K562 (cell line): ENCODE measurements around the gene HIPK2. TPM values are rescaled to one million over a fixed set of nuclear protein-coding genes. Genes with fewer than 3 reads are reported as not detected.

Experiments used
- ATAC-seq: fragments of 200-7000 bp; cut with Tn5 transposase; 3 replicates; pipeline ENCODE4 v1.9.1; 2020; ENCODE audit warnings: moderate library complexity
- BruUV-seq: library from RNA; stranded (reverse); fragments of 400-500 nt; replicated peaks from 2 replicates; lab custom pipeline; 2021; lab: Mats Ljungman, UMichigan
- CTCF ChIA-PET: fragments of 300-600 bp; formaldehyde crosslinking; extraction: SDS; loops from one replicate; lab custom pipeline; 2021; ENCODE audit warnings: low intra/inter-chr PET ratio; lab: Yijun Ruan, JAX
- POLR2A ChIA-PET: fragments of 300-600, 350-650 bp; sonication (Branson Sonifier 250); formaldehyde crosslinking; extraction: SDS; loops from one replicate; lab custom pipeline; 2021; ENCODE audit warnings: antibody characterized with exemption, inconsistent platforms; lab: Yijun Ruan, JAX
- DNase-seq, 4 experiments: peaks; one replicate each; pipeline versions ENCODE4 v3.0.0 to v3.0.0-alpha.2; 2011 to 2018; ENCODE audit warnings: low spot score in 3 of 4, mixed read lengths in 3 of 4; ENCODE audit errors: extremely low read depth in 1 of 4
- FAIRE-seq: peaks from 2 replicates; lab custom pipeline; 2011; peaks lifted over from hg19 to GRCh38; lab: Jason Lieb, UNC
- H2AFZ ChIP-seq: 2 replicates; pipeline ENCODE4 v1.6.0; 2011; ENCODE audit warnings: low read depth, low read length, control low read depth, inconsistent platforms
- H3K27ac ChIP-seq: fragments of 200-600 bp; 3 replicates; pipeline ENCODE4 v1.8.0; 2011; ENCODE audit warnings: low read depth, mild to moderate bottlenecking, control low read depth, inconsistent platforms, low read length, moderate library complexity, mixed read lengths; ENCODE audit errors: extremely low read depth
- H3K27me3 ChIP-seq, 2 experiments: fragments of 300-600 bp in 1 of 2; 2 replicates in 1 of 2; 3 replicates in 1 of 2; pipeline versions ENCODE4 v1.6.0 to v1.8.0; 2011; ENCODE audit warnings: inconsistent platforms in 2 of 2, low read length in 2 of 2, mild to moderate bottlenecking in 1 of 2, mixed read lengths in 1 of 2, moderate library complexity in 1 of 2; ENCODE audit not compliant: control insufficient read depth in 2 of 2, insufficient read depth in 2 of 2
- H3K36me3 ChIP-seq: fragments of 300-600 bp; 3 replicates; pipeline ENCODE4 v1.8.0; 2011; ENCODE audit warnings: mild to moderate bottlenecking, low read length, inconsistent platforms; ENCODE audit not compliant: control insufficient read depth, insufficient read depth
- H3K4me1 ChIP-seq, 2 experiments: fragments of 200-600 bp in 1 of 2; replicated peaks in 1 of 2; 2 replicates in 1 of 2; 3 replicates in 1 of 2; pipeline versions ENCODE4 v1.5.1 to v1.8.0; 2011; ENCODE audit warnings: inconsistent platforms in 2 of 2, low read length in 2 of 2, mild to moderate bottlenecking in 1 of 2, mixed read lengths in 1 of 2, moderate library complexity in 1 of 2; ENCODE audit not compliant: control insufficient read depth in 2 of 2, insufficient read depth in 2 of 2
- H3K4me2 ChIP-seq: 2 replicates; pipeline ENCODE4 v1.6.1; 2011; ENCODE audit warnings: low read length, control low read depth, inconsistent platforms, mixed read lengths; ENCODE audit not compliant: insufficient read depth
- H3K4me3 ChIP-seq: fragments of 200-600 bp; sonication (generic), shearing (Covaris generic); 2 replicates; pipeline ENCODE4 v1.5.1; 2016; ENCODE audit warnings: control low read depth, inconsistent platforms
- H3K79me2 ChIP-seq: fragments of 200-600 bp; 3 replicates; pipeline ENCODE4 v1.8.0; 2011; ENCODE audit warnings: low read length, inconsistent platforms; ENCODE audit not compliant: control insufficient read depth, insufficient read depth
- H3K9ac ChIP-seq, 2 experiments: 2 replicates each; pipeline versions ENCODE4 v1.6.0 to v1.6.1; 2011; ENCODE audit warnings: low read depth in 2 of 2, low read length in 2 of 2, control low read depth in 1 of 2, inconsistent platforms in 1 of 2, mild to moderate bottlenecking in 1 of 2, mixed read lengths in 1 of 2; ENCODE audit not compliant: insufficient read depth in 1 of 2
- H3K9me1 ChIP-seq: one replicate; pipeline ENCODE4 v1.6.0; 2011; ENCODE audit warnings: inconsistent platforms, mild to moderate bottlenecking, low read length, moderate library complexity; ENCODE audit not compliant: control insufficient read depth, insufficient read depth
- H3K9me3 ChIP-seq: replicated peaks from 2 replicates; pipeline ENCODE4 v1.5.1; 2011; ENCODE audit warnings: low read depth, low read length, inconsistent platforms; ENCODE audit not compliant: control insufficient read depth, insufficient read depth
- H4K20me1 ChIP-seq: replicated peaks from 2 replicates; pipeline ENCODE4 v1.6.1; 2011; ENCODE audit warnings: low read length, inconsistent platforms, mixed read lengths; ENCODE audit not compliant: control insufficient read depth, insufficient read depth
- IFI16 ChIP-seq: fragments of 250-450 bp; sonication (Bioruptor Pico); IDR thresholded peaks from 2 replicates; pipeline ENCODE4 v2.1.2; 2022; ENCODE audit warnings: mild to moderate bottlenecking, inconsistent platforms
- MEIS2 ChIP-seq: fragments of 450-650 bp; IDR thresholded peaks from 2 replicates; pipeline ENCODE4 v1.6.1; 2014; ENCODE audit warnings: mild to moderate bottlenecking; ENCODE audit not compliant: partially characterized antibody
- ZC3H8 ChIP-seq: fragments of 450-650 bp; IDR thresholded peaks from 2 replicates; pipeline ENCODE4 v1.6.1; 2017
- ZNF3 ChIP-seq: fragments of 250-450 bp; sonication (Bioruptor Pico); IDR thresholded peaks from 2 replicates; pipeline ENCODE4 v1.5.0; 2021; ENCODE audit warnings: mild to moderate bottlenecking, moderate library complexity
- ZNF311 ChIP-seq: fragments of 250-450 bp; sonication (Bioruptor Pico); IDR thresholded peaks from 2 replicates; pipeline ENCODE4 v1.4.0; 2020; ENCODE audit warnings: mild to moderate bottlenecking, moderate library complexity
- WGBS: fragments of 100-300 bp; shearing (Covaris generic); methylation state at CpG from one replicate; pipeline ENCODE4 v1.1.6; 2016; ENCODE audit warnings: low coverage, mixed read lengths; ENCODE audit not compliant: insufficient coverage; ENCODE audit errors: missing lambda C conversion rate; 5-methylcytosine and 5-hydroxymethylcytosine counted together
- in situ Hi-C: fragments of 300-500 bp; cut with MboI; formaldehyde crosslinking; loops from 4 replicates; pipeline ENCODE4 v1.15.0; 2018; ENCODE audit warnings: inconsistent platforms, mixed read lengths
- intact Hi-C: fragments of 100-400 bp; cut with micrococcal nuclease; formaldehyde crosslinking; loops from 2 replicates; pipeline ENCODE4 v1.14.2; 2022
- polyA plus RNA-seq, 8 experiments: library from polyadenylated mRNA; depleted of rRNA in 4 of 8; stranded (reverse) in 5 of 8; unstranded in 3 of 8; fragments of >200 nt; fragmentation: Nextera tagmentation in 2 of 8; fragmentation: Illumina TruSeq in 1 of 8; extraction: Ambion mirVana in 2 of 8; extraction: Trizol in 1 of 8; gene quantifications; 2 replicates each; pipeline versions ENCODE4 v1.2.1 to v1.2.3, GENCODE V29; 2011 to 2014; ENCODE audit warnings: inconsistent platforms in 1 of 8, missing spikeins in 1 of 8
- total RNA-seq, 7 experiments: library from RNA; depleted of rRNA in 6 of 7; stranded (reverse); fragments of >200 nt in 6 of 7; fragmentation: Illumina TruSeq in 2 of 7; extraction: Trizol in 2 of 7; gene quantifications; 2 replicates each; pipeline versions ENCODE4 v1.2.1 to v1.2.3, GENCODE V29; 2011 to 2021; ENCODE audit warnings: low replicate concordance in 1 of 7

HIPK2 gene
- total and polyA plus RNA-seq, 9 of the 15 experiments (the other 6 are each of a cell fraction or from before 2014, with no cell fraction given): 0.69 to 19.8 (median 5.1) TPM

DNA sequence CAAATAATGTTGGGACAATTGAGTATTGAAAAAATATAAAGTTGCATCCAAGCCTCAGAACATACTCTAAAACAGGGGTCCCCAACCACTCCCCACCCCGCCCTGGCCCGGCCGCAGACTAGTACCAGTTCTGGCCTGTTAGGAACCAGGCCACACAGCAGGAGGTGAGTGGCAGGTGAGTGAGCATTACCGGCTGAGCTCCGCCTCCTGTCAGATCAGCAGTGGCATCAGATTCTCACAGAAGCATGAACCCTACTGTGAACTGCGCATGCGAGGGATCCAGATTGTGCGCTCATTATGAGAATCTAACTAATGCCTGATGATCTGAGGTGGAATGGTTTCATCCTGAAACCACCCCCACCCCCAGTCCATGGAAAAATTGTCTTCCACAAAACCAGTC is 19.4 kb downstream of the HIPK2 start (continued):
- TF ChIP-seq ZNF3 (no peak), MEIS2 (peak; percentile 18)
- TF ChIP-seq, all 486 proteins: peak for 4

DNA sequence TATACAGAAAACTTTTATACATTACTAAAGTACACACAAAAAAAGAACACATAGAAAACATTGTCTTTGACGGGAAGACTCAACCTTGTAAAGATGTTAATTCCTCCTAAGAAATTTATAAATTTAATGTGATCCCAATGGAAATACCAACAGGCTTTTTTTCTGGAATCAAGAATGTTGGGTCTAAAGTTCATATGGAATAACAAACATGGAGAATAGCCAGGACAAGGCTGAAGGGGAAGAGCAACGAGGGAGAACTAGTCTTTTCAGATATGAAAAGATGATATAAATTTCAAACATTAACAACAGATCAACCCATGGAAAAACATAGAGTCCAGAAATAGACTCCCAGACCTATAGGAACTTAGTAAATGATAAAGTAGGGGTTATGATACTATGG is 19.8 kb downstream of the HIPK2 start:
- H3K4me3 ChIP-seq: no peak overlapping the region
- H3K9me1 ChIP-seq: no peaks in the 10 kb centered on the region
- no peak for FAIRE-seq
- whole genome bisulfite sequencing: 40% methylated on average over 2 of the region's 2 CpGs
- H3K9ac ChIP-seq: no peak overlapping the region
- H3K27me3 ChIP-seq: 0 out of 5 replicates have a peak, but pooled peaks cover 0 to 6% of the 10 kb centered on the region in 2 experiments
- peaks cover 22% of the 10 kb centered on the region for H3K79me2 ChIP-seq
- peaks cover 28% of the 10 kb centered on the region for H4K20me1 ChIP-seq
- in situ Hi-C loops (no loop called here), intact Hi-C loops (no loop called here)
- no TSS peak for BruUV-seq
- POLR2A ChIA-PET: no interaction called here
- TF ChIP-seq ZNF311 (CRISPR knock-in tag) (no peak), ZC3H8 (no peak), IFI16 (no peak)
- no peaks in the 10 kb centered on the region; a peak in 2 of 5 replicates for H3K4me1 ChIP-seq
- H3K9me3 ChIP-seq: no peaks in the 10 kb centered on the region
- CTCF ChIA-PET: no interaction called here
- H3K36me3 ChIP-seq: no peaks in the 10 kb centered on the region
- no peak overlapping the region for H3K4me2 ChIP-seq
- no peak for ATAC-seq
- DNase-seq: no peak
- no peak overlapping the region for H2AFZ ChIP-seq
- no peak overlapping the region for H3K27ac ChIP-seq
